Stimulated activated naive CD8-positive, alpha-beta T cell treated with anti-CD3 and anti-CD28 coated beads, Interleukin-15, Interleukin-2, amounts not matched to agents 100 ng/mL and 50 ng/mL, for 24 hours (primary cell): ENCODE measurements around the gene DENND4B.

Experiments used
- H3K27ac Mint-ChIP-seq: one replicate; pipeline ENCODE4 v1.8.0; 2021; ENCODE audit warnings: mild to moderate bottlenecking, mixed read lengths
- H3K27me3 Mint-ChIP-seq: one replicate; pipeline ENCODE4 v1.8.0; 2021; ENCODE audit warnings: mixed read lengths
- H3K36me3 Mint-ChIP-seq: one replicate; pipeline ENCODE4 v1.8.0; 2021; ENCODE audit warnings: low read depth, mixed read lengths
- H3K4me1 Mint-ChIP-seq: one replicate; pipeline ENCODE4 v1.8.0; 2021; ENCODE audit warnings: low read depth, mixed read lengths
- H3K4me3 Mint-ChIP-seq: one replicate; pipeline ENCODE4 v1.8.0; 2021; ENCODE audit warnings: mild to moderate bottlenecking, mixed read lengths
- H3K9me3 Mint-ChIP-seq: one replicate; pipeline ENCODE4 v1.8.0; 2021; ENCODE audit warnings: mixed read lengths

DENND4B gene

GRCh38 chr1:153962088-153963029, 15.8 kb upstream of the DENND4B start:
- H3K9me3 Mint-ChIP-seq, result no peaks in the 10 kb centered on the region
- H3K4me1 Mint-ChIP-seq, result peaks cover 73% of the 10 kb centered on the region
- H3K27ac Mint-ChIP-seq, result peak overlapping the region; percentile 93
- H3K27me3 Mint-ChIP-seq, result no peaks in the 10 kb centered on the region
- peaks cover 21% of the 10 kb centered on the region for H3K36me3 Mint-ChIP-seq
- H3K4me3 Mint-ChIP-seq, result peak overlapping the region; percentile 91

- Mint-ChIP-seq H3K36me3 (peaks cover 21% of the 10 kb centered on the region), H3K4me1 (peaks cover 75% of the 10 kb centered on the region), H3K27ac (peak overlapping the region; percentile 34), H3K4me3 (peak overlapping the region; percentile 91), H3K27me3 (no peaks in the 10 kb centered on the region), H3K9me3 (no peaks in the 10 kb centered on the region)
Observed at GRCh38 chr1:153961421-153961820, 14.9 kb upstream of the DENND4B start.

- peaks cover 17% of the 10 kb centered on the region for H3K36me3 Mint-ChIP-seq
- no peaks in the 10 kb centered on the region for H3K9me3 Mint-ChIP-seq
- H3K27ac Mint-ChIP-seq, result peak overlapping the region; percentile 34
- no peaks in the 10 kb centered on the region for H3K27me3 Mint-ChIP-seq
- H3K4me3 Mint-ChIP-seq, result no peak overlapping the region
- peaks cover 72% of the 10 kb centered on the region for H3K4me1 Mint-ChIP-seq
Observed at GRCh38 chr1:153960206-153960605, 13.7 kb upstream of the DENND4B start.

GRCh38 chr1:153959454-153959853, 12.9 kb upstream of the DENND4B start:
- Mint-ChIP-seq H3K4me3 (peak overlapping the region; percentile 94), H3K36me3 (peaks cover 19% of the 10 kb centered on the region), H3K27ac (peak overlapping the region; percentile 92), H3K27me3 (no peaks in the 10 kb centered on the region), H3K4me1 (peaks cover 76% of the 10 kb centered on the region), H3K9me3 (no peaks in the 10 kb centered on the region)

- peak overlapping the region; percentile 94 for H3K4me3 Mint-ChIP-seq
- peak overlapping the region; percentile 92 for H3K27ac Mint-ChIP-seq
- peaks cover 25% of the 10 kb centered on the region for H3K36me3 Mint-ChIP-seq
- no peaks in the 10 kb centered on the region for H3K27me3 Mint-ChIP-seq
- H3K9me3 Mint-ChIP-seq, result no peaks in the 10 kb centered on the region
- peaks cover 77% of the 10 kb centered on the region for H3K4me1 Mint-ChIP-seq
Observed at GRCh38 chr1:153958961-153959260, 12.4 kb upstream of the DENND4B start.

GRCh38 chr1:153958111-153958960, 11.8 kb upstream of the DENND4B start, which contains the start of gene CRTC2:
Gene CRTC2 (minus strand): TSS chr1:153958612. CDS start chr1:153958497, 115 bp downstream.
- Mint-ChIP-seq H3K27me3 (no peaks in the 10 kb centered on the region), H3K4me3 (peak within 1 kb of the TSS; percentile 94), H3K36me3 (peaks cover 28% of the 10 kb centered on the region), H3K4me1 (peaks cover 72% of the 10 kb centered on the region), H3K9me3 (no peaks in the 10 kb centered on the region), H3K27ac (peak within 1 kb of the TSS; percentile 92)

- H3K4me1 Mint-ChIP-seq, result peaks cover 70% of the 10 kb centered on the region
- H3K27ac Mint-ChIP-seq, result peak overlapping the region; percentile 92
- peaks cover 30% of the 10 kb centered on the region for H3K36me3 Mint-ChIP-seq
- no peaks in the 10 kb centered on the region for H3K9me3 Mint-ChIP-seq
- no peaks in the 10 kb centered on the region for H3K27me3 Mint-ChIP-seq
- H3K4me3 Mint-ChIP-seq, result peak overlapping the region; percentile 94
Observed at GRCh38 chr1:153957744-153958110, 11.2 kb upstream of the DENND4B start.

GRCh38 chr1:153956997-153957715, 10.6 kb upstream of the DENND4B start:
- peaks cover 64% of the 10 kb centered on the region for H3K4me1 Mint-ChIP-seq
- H3K27me3 Mint-ChIP-seq, result no peaks in the 10 kb centered on the region
- peaks cover 36% of the 10 kb centered on the region for H3K36me3 Mint-ChIP-seq
- peak overlapping the region; percentile 92 for H3K27ac Mint-ChIP-seq
- H3K9me3 Mint-ChIP-seq, result no peaks in the 10 kb centered on the region
- peak overlapping the region; percentile 94 for H3K4me3 Mint-ChIP-seq

- peaks cover 46% of the 10 kb centered on the region for H3K4me1 Mint-ChIP-seq
- H3K36me3 Mint-ChIP-seq, result peaks cover 43% of the 10 kb centered on the region
- no peaks in the 10 kb centered on the region for H3K9me3 Mint-ChIP-seq
- no peak overlapping the region for H3K4me3 Mint-ChIP-seq
- H3K27ac Mint-ChIP-seq, result no peak overlapping the region
- H3K27me3 Mint-ChIP-seq, result no peaks in the 10 kb centered on the region
Observed at GRCh38 chr1:153954826-153955225, 8.3 kb upstream of the DENND4B start.

- Mint-ChIP-seq H3K4me3 (no peak overlapping the region), H3K36me3 (peaks cover 40% of the 10 kb centered on the region), H3K9me3 (no peaks in the 10 kb centered on the region), H3K27ac (peak overlapping the region; percentile 73), H3K4me1 (peaks cover 39% of the 10 kb centered on the region), H3K27me3 (no peaks in the 10 kb centered on the region)
Observed at GRCh38 chr1:153953859-153954365, 7.4 kb upstream of the DENND4B start.

GRCh38 chr1:153951801-153952200, 5.3 kb upstream of the DENND4B start:
- no peaks in the 10 kb centered on the region for H3K9me3 Mint-ChIP-seq
- no peaks in the 10 kb centered on the region for H3K27me3 Mint-ChIP-seq
- peaks cover 31% of the 10 kb centered on the region for H3K4me1 Mint-ChIP-seq
- peaks cover 49% of the 10 kb centered on the region for H3K36me3 Mint-ChIP-seq
- H3K27ac Mint-ChIP-seq, result no peak overlapping the region
- no peak overlapping the region for H3K4me3 Mint-ChIP-seq

- Mint-ChIP-seq H3K36me3 (peaks cover 51% of the 10 kb centered on the region), H3K9me3 (no peaks in the 10 kb centered on the region), H3K27ac (peak overlapping the region; percentile 15), H3K4me1 (peaks cover 27% of the 10 kb centered on the region), H3K27me3 (no peaks in the 10 kb centered on the region), H3K4me3 (no peak overlapping the region)
Observed at GRCh38 chr1:153951183-153951582, 4.7 kb upstream of the DENND4B start.

- Mint-ChIP-seq H3K36me3 (peaks cover 47% of the 10 kb centered on the region), H3K4me1 (peaks cover 26% of the 10 kb centered on the region), H3K4me3 (peak overlapping the region; percentile 93), H3K27me3 (no peaks in the 10 kb centered on the region), H3K27ac (peak overlapping the region; percentile 83), H3K9me3 (no peaks in the 10 kb centered on the region)
Observed at GRCh38 chr1:153945795-153946621, 510 bp downstream of the DENND4B start.
